Right forelimb (tissue), 1 donor: Measurements from ENCODE around the gene CRBN.

ENCODE experiments used
- DNase-seq: peaks from one replicate; pipeline ENCODE4 v3.0.0-alpha.2; 2018

CRBN gene

DNA sequence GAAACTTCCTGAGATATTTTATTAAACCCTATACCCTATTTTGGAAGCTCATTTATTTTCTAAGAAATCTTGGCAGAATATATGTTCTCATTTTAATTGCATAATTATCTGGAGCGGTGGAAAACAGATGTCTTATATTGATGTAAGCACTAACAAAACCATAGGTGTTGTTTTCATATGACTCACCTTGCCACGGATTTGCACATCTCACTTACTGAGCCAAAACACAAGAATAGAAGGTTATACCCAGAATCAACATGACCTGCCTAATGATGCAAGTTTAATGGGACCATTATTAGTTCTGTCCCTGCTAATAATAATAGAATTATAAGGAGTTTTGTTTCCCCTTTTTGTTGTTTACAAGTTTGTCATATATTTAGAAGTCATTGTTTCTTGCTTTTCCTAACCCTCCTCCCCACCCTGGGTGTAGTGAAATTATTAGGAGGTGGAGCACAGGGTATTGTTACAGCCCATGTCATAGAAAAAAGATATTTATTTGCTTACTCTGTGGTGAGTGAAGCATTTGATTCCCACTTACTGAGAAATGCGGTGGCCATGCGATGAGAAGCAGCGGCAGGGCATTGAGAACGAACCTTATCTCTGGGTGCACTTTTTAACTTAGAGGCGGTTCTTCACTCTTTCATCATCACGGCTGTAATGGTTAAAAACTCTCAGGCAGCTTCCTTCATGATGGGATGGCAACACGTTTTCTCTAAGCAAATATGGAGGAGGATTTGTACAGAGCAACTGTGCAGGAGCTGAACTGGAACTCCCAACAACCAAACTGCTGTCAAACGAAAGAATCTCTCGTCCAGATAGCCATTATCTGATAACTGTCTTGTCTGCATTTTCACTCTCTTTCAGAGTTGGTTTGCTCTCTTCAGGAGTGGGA lies 69.8 kb downstream of the CRBN start:
- DNase-seq: no peak

DNA sequence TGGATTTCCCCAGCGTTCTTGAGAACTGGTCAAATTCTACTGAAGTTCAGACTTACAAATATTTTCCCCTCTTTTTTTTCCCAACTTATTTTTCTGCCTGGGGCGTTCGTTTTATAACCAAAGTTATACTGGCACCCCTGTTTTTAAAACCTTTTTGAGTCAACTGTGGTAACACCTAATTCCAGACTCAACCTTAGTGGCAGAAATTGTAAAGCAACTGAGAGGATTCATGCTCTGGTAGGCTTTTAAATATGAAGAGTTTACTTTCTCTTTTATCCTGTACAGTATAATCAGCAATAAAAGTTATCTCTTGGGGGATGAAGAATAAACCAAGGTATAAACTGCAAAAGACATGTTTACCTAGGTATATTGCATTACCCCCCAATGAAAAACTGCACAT lies 71.6 kb downstream of the CRBN start:
- no peak for DNase-seq

DNA sequence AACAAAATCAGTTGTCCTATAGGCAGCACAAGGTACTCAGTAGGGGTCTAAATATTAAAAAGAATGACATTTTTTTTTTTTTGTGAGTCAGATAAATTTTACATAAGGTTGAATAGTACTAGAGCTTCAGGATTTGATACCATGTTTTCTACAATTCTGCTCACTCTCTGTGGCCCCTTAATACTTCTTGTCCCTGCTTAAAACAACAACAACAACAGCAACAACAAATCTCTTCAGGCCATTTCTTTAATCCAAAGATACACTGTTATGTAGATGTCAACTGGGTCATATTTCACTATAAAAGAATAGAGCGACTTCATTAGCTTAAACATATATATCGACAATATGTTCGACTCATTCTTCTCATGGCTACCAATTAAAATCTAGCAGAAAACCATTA lies 72.3 kb downstream of the CRBN start:
- DNase-seq: no peak

DNA sequence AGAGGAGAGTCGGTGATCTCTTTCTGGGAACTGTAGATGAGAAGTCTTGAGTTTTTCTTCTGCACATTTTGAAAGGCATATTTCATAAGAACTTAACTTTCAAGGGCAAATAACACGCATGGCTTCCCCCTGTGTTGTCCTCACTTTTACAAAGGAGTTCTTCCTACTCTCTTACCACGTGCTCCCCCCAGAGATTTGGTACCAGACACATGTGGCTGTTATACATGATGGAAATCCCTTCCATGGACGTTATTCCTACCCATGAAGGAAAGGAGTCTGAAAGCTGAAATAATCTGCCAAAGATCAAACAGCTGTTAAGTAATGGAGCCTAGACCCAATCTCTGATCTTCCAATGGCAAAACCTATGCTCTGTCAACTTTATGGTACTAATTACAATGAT lies 73.7 kb downstream of the CRBN start:
- DNase-seq: no peak

DNA sequence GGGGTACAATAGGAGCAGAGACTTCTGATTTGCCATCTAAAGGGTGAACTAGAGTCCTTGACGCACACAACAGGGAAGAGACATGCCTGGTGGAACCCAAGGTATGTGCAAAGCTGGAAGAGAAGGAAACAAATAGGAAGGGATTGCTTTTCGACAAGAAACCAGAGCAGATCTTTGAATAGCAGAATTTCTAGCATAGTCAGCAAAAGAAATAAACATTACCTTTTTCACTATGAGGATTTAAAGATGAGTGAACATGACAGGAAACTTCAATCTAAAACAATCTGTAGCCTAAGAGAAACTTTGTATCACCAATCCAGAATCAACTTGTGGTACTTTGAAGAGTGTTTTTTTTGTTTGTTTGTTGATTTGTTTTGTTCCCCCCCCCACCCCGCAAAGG lies 74.2 kb downstream of the CRBN start:
- no peak for DNase-seq

DNA sequence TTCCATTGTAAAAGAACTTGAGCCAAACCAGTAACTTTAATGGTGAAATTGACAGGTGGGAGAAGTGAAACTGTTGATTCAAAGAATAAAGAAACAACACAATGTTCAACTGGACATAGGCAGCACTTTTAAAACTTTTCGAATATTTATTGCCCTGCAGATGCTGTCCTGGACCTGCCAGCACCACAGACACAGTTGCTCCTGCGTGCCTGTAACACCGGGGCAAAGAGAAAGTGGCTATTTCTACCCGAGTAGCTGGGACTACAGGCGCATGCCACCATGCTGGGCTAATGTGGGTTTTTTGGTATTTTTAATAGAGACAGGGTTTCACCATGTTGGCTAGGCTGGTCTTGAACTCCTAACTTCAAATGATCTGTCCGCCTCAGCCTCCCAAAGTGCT lies 76.7 kb downstream of the CRBN start:
- no peak for DNase-seq

DNA sequence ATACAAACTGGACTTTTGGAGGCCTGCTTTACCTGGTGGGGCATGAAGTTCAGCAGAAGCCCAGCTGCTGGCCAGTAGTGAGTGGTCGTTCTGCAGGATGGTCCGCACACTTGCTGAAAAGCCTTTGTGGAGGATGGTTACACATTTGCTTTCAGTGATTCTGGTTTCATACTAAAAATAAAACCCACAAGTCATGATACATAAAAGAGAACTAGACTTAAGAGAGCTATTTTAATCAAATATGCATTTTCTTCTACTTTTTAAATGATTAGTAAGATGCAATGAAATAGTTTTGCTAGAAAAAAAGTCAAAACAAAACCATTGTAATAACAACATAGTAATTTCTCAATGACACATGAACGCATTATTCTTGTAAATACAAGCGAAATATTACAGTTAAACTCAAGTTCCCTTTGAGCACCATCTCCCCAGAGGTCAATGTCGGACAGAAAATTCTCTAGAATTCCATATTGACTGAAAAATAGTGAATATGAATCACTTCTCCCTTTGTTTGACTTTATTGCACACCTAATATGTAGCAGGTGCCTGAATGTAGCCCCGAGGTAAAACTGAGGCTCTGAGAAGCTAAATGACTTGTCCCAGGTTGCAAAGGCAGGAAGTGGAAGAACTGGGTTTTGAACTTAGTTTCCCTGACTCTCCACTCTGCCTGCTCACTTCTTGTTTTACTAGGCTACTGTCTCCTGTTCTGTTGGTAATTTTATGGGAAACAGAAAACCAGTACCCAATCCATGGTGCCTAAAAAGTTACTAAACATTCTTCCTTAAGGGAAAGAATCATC lies 77.6 kb downstream of the CRBN start:
- DNase-seq: no peak
